IMR-90 (cell line): ENCODE measurements around the gene BMP4. TPM values are rescaled to one million over a fixed set of nuclear protein-coding genes. Genes with fewer than 3 reads are reported as not detected.

Experiments
- ATAC-seq: fragments of 200-7000 bp; cut with Tn5 transposase; 2 replicates; pipeline ENCODE4 v1.9.1; 2020; ENCODE audit warnings: low read depth, mild to moderate bottlenecking, moderate library complexity
- BruUV-seq: library from RNA; stranded (reverse); fragments of 400-500 nt; replicated peaks from 2 replicates; lab custom pipeline; 2021; lab: Mats Ljungman, UMichigan
- CTCF ChIA-PET: fragments of 300-600 bp; formaldehyde crosslinking; extraction: SDS; loops from one replicate; lab custom pipeline; 2021; ENCODE audit warnings: antibody characterized with exemption; lab: Yijun Ruan, JAX
- POLR2A ChIA-PET: fragments of 300-600 bp; sonication (Branson Sonifier 250); formaldehyde crosslinking; loops from one replicate; lab custom pipeline; 2022; ENCODE audit warnings: antibody characterized with exemption; ENCODE audit not compliant: unreplicated experiment; lab: Charles Lee
- DNase-seq: peaks from one replicate; pipeline ENCODE4 v3.0.0; 2013
- H2AFZ ChIP-seq: replicated peaks from 2 replicates; pipeline ENCODE3; 2013; ENCODE audit warnings: low read length, mild to moderate bottlenecking; ENCODE audit not compliant: poor library complexity
- H2AK5ac ChIP-seq: 2 replicates; pipeline ENCODE4 v1.6.1; 2013; ENCODE audit warnings: low read depth, low read length, inconsistent platforms
- H2AK9ac ChIP-seq: replicated peaks from 2 replicates; pipeline ENCODE3; 2013; ENCODE audit warnings: mild to moderate bottlenecking, low read depth, low read length, moderate library complexity; ENCODE audit not compliant: poor library complexity
- H2BK120ac ChIP-seq: 2 replicates; pipeline ENCODE4 v1.6.1; 2013; ENCODE audit warnings: low read depth, low read length, inconsistent platforms
- H2BK15ac ChIP-seq: 3 replicates; pipeline ENCODE4 v1.6.1; 2013; ENCODE audit warnings: low read depth, low read length, inconsistent platforms
- H2BK20ac ChIP-seq: 2 replicates; pipeline ENCODE4 v1.6.1; 2013; ENCODE audit warnings: low read depth, mild to moderate bottlenecking, inconsistent platforms, low read length, moderate library complexity
- H2BK5ac ChIP-seq: 2 replicates; pipeline ENCODE4 v1.6.1; 2013; ENCODE audit warnings: mild to moderate bottlenecking, low read depth, low read length, inconsistent platforms; ENCODE audit not compliant: poor library complexity, severe bottlenecking
- H3K14ac ChIP-seq: replicated peaks from 2 replicates; pipeline ENCODE4 v1.6.1; 2013; ENCODE audit warnings: low read depth, low read length, inconsistent platforms
- H3K18ac ChIP-seq: 2 replicates; pipeline ENCODE4 v1.6.1; 2013; ENCODE audit warnings: low read depth, low read length, control low read depth
- H3K23ac ChIP-seq: 2 replicates; pipeline ENCODE4 v1.6.1; 2013; ENCODE audit warnings: low read depth, low read length, inconsistent platforms
- H3K27ac ChIP-seq: 2 replicates; pipeline ENCODE4 v1.5.1; 2013; ENCODE audit warnings: mild to moderate bottlenecking, control low read depth, low read length; ENCODE audit not compliant: insufficient read depth
- H3K27me3 ChIP-seq: 2 replicates; pipeline ENCODE4 v1.6.1; 2013; ENCODE audit warnings: low read length; ENCODE audit not compliant: control insufficient read depth, insufficient read depth
- H3K36me3 ChIP-seq: 2 replicates; pipeline ENCODE4 v1.6.1; 2013; ENCODE audit warnings: low read length, mixed read lengths; ENCODE audit not compliant: control insufficient read depth, insufficient read depth
- H3K4ac ChIP-seq: 2 replicates; pipeline ENCODE4 v1.6.1; 2013; ENCODE audit warnings: low read depth, low read length, inconsistent platforms
- H3K4me1 ChIP-seq: 2 replicates; pipeline ENCODE4 v1.6.1; 2013; ENCODE audit warnings: low read length, mixed read lengths; ENCODE audit not compliant: control insufficient read depth, insufficient read depth
- H3K4me2 ChIP-seq: 2 replicates; pipeline ENCODE4 v1.6.1; 2013; ENCODE audit warnings: low read depth, mild to moderate bottlenecking, control low read depth, low read length, moderate library complexity
- H3K4me3 ChIP-seq: 2 replicates; pipeline ENCODE4 v1.5.1; 2013; ENCODE audit warnings: low read depth, mild to moderate bottlenecking, control low read depth, low read length, moderate library complexity; ENCODE audit not compliant: insufficient read depth
- H3K56ac ChIP-seq: 2 replicates; pipeline ENCODE4 v1.6.1; 2013; ENCODE audit warnings: low read length, inconsistent platforms; ENCODE audit not compliant: insufficient read depth; ENCODE audit errors: extremely low read depth
- H3K79me1 ChIP-seq, 2 experiments: 2 replicates each; pipeline ENCODE4 v1.6.1; 2013; ENCODE audit warnings: low read length in 2 of 2, inconsistent platforms in 1 of 2, low read depth in 1 of 2
- H3K9ac ChIP-seq: 2 replicates; pipeline ENCODE4 v1.6.1; 2013; ENCODE audit warnings: low read depth, low read length, control low read depth
- H3K9me1 ChIP-seq: 2 replicates; pipeline ENCODE4 v1.6.1; 2013; ENCODE audit warnings: low read length, inconsistent platforms; ENCODE audit not compliant: insufficient read depth
- H3K9me3 ChIP-seq: 2 replicates; pipeline ENCODE4 v1.6.1; 2013; ENCODE audit warnings: low read length; ENCODE audit not compliant: control insufficient read depth, insufficient read depth
- H4K20me1 ChIP-seq: 2 replicates; pipeline ENCODE4 v1.6.1; 2013; ENCODE audit warnings: low read length, inconsistent platforms; ENCODE audit not compliant: insufficient read depth
- H4K5ac ChIP-seq: 2 replicates; pipeline ENCODE4 v1.6.1; 2013; ENCODE audit warnings: mild to moderate bottlenecking, low read depth, low read length, control low read depth
- H4K8ac ChIP-seq, 2 experiments: 2 replicates each; pipeline ENCODE4 v1.6.1; 2013; ENCODE audit warnings: low read depth in 2 of 2, low read length in 2 of 2, control low read depth in 1 of 2, inconsistent platforms in 1 of 2
- H4K91ac ChIP-seq: 2 replicates; pipeline ENCODE4 v1.6.1; 2013; ENCODE audit warnings: low read depth, low read length, inconsistent platforms; ENCODE audit not compliant: insufficient read depth
- BHLHE40 ChIP-seq: fragments of 150-350 bp; IDR thresholded peaks from 2 replicates; pipeline ENCODE4 v1.6.1; 2016; ENCODE audit warnings: mild to moderate bottlenecking, low read depth, low read length
- CEBPB ChIP-seq: IDR thresholded peaks from 2 replicates; pipeline ENCODE4 v1.6.1; 2012; ENCODE audit warnings: low read depth, low read length, improper control_type of control experiment
- CHD1 ChIP-seq: IDR thresholded peaks from 2 replicates; pipeline ENCODE4 v1.6.1; 2012; ENCODE audit warnings: low read depth, low read length, improper control_type of control experiment
- CTCF ChIP-seq: conservative IDR thresholded peaks from 2 replicates; pipeline ENCODE4 v1.5.1; 2012; ENCODE audit warnings: mild to moderate bottlenecking, low read depth, low read length, improper control_type of control experiment
- ELK1 ChIP-seq: fragments of 150-350 bp; IDR thresholded peaks from 2 replicates; pipeline ENCODE4 v1.6.1; 2016; ENCODE audit warnings: low read depth, mild to moderate bottlenecking, low read length, moderate library complexity, borderline replicate concordance
- FOS ChIP-seq: fragments of 150-350 bp; IDR thresholded peaks from 2 replicates; pipeline ENCODE4 v1.6.1; 2016; ENCODE audit warnings: low read depth, low read length
- MAFK ChIP-seq: IDR thresholded peaks from 2 replicates; pipeline ENCODE4 v1.6.1; 2012; ENCODE audit warnings: low read depth, low read length, improper control_type of control experiment
- MAZ ChIP-seq: IDR thresholded peaks from 2 replicates; pipeline ENCODE4 v1.6.1; 2012; ENCODE audit warnings: low read depth, mild to moderate bottlenecking, low read length, improper control_type of control experiment, moderate library complexity, borderline replicate concordance
- MXI1 ChIP-seq: IDR thresholded peaks from 2 replicates; pipeline ENCODE4 v1.6.1; 2012; ENCODE audit warnings: low read depth, mild to moderate bottlenecking, low read length, moderate library complexity, borderline replicate concordance
- NFE2L2 ChIP-seq: fragments of 150-350 bp; IDR thresholded peaks from 2 replicates; pipeline ENCODE4 v1.6.1; 2016; ENCODE audit warnings: low read depth, mild to moderate bottlenecking, low read length
- POLR2A ChIP-seq: IDR thresholded peaks from 2 replicates; pipeline ENCODE4 v1.6.1; 2012; ENCODE audit warnings: mild to moderate bottlenecking, low read depth, low read length
- RAD21 ChIP-seq: IDR thresholded peaks from 2 replicates; pipeline ENCODE4 v1.6.1; 2012; ENCODE audit warnings: low read length, improper control_type of control experiment
- RCOR1 ChIP-seq: IDR thresholded peaks from 2 replicates; pipeline ENCODE4 v1.6.1; 2012; ENCODE audit warnings: mild to moderate bottlenecking, low read length, improper control_type of control experiment; ENCODE audit not compliant: insufficient replicate concordance
- RFX5 ChIP-seq: IDR thresholded peaks from 2 replicates; pipeline ENCODE4 v1.8.0; 2012; ENCODE audit warnings: low read depth, mild to moderate bottlenecking, low read length, moderate library complexity
- SMC3 ChIP-seq: fragments of 150-350 bp; IDR thresholded peaks from 2 replicates; pipeline ENCODE4 v1.6.1; 2016; ENCODE audit warnings: low read depth, mild to moderate bottlenecking, antibody characterized with exemption, low read length, moderate library complexity
- USF2 ChIP-seq: fragments of 150-350 bp; IDR thresholded peaks from 2 replicates; pipeline ENCODE4 v1.6.1; 2017; ENCODE audit warnings: mild to moderate bottlenecking, antibody characterized with exemption, low read length, low read depth
- WGBS, 2 experiments: methylation state at CpG; one replicate each; pipeline versions ENCODE4 v1.1.5 to v1.1.7; 2013; ENCODE audit warnings: missing lambda C conversion rate in 2 of 2; ENCODE audit not compliant: insufficient read length in 1 of 2; ENCODE audit errors: extremely low coverage in 2 of 2; 5-methylcytosine and 5-hydroxymethylcytosine counted together
- dilution Hi-C: fragments of 300-500 bp; cut with HindIII; formaldehyde crosslinking; loops from one replicate; pipeline ENCODE4 v1.14.3; 2018; ENCODE audit warnings: low sequenced_read_pairs; ENCODE audit not compliant: unreplicated experiment
- in situ Hi-C: fragments of 300-500 bp; cut with MboI; formaldehyde crosslinking; loops from 3 replicates; pipeline ENCODE4 v1.14.3; 2019; ENCODE audit warnings: low sequenced_read_pairs, inconsistent platforms, mixed read lengths
- intact Hi-C: fragments of 100-400 bp; cut with micrococcal nuclease; formaldehyde crosslinking; loops from 2 replicates; pipeline ENCODE4 v1.10.0; 2022
- polyA plus RNA-seq, 3 experiments: library from polyadenylated mRNA; depleted of rRNA; stranded (reverse); fragments of >200 nt; gene quantifications; 2 replicates each; pipeline ENCODE4 v1.2.3, GENCODE V29; 2012; ENCODE audit warnings: low replicate concordance in 1 of 3
- total RNA-seq: library from RNA; depleted of rRNA; stranded (reverse); fragments of >200 nt; gene quantifications from 2 replicates; pipeline ENCODE4 v1.2.3, GENCODE V29; 2012

BMP4 gene
- total and polyA plus RNA-seq, 2 of the 4 experiments (the other 2 are of a cell fraction): 3.4 to 4.2 TPM

GRCh38 chr14:54003064-54003463 is 46.4 kb upstream of the BMP4 start:
- no CpG with 5 or more reads among the region's 2 CpGs for WGBS, 2 experiments
- ATAC-seq: no peak
- no peak overlapping the region for H2AFZ ChIP-seq
- ChIA-PET POLR2A (no interaction called here), CTCF (no interaction called here)
- H4K8ac ChIP-seq: no peak overlapping the region
- peak overlapping the region; percentile 14; the same call in 1 of the 3 replicates for H2BK15ac ChIP-seq
- intact Hi-C loops: no loop called here
- peak; percentile 16 for DNase-seq
- no peaks in the 10 kb centered on the region for H3K9me3 ChIP-seq
- H2BK5ac ChIP-seq: no peak overlapping the region
- TF ChIP-seq CHD1 (no peak), FOS (no peak), NFE2L2 (no peak), RAD21 (no peak), CEBPB (no peak), ELK1 (no peak), USF2 (no peak), MAZ (no peak), CTCF (no peak), MXI1 (no peak), SMC3 (no peak), MAFK (no peak), RCOR1 (no peak), RFX5 (no peak), POLR2A (no peak), BHLHE40 (no peak)
- H3K14ac ChIP-seq: no peak overlapping the region; the same call in 1 of the 2 replicates
- peak overlapping the region; percentile 36; the same call in 1 of the 2 replicates for H3K23ac ChIP-seq
- H2BK20ac ChIP-seq: peak overlapping the region; percentile 78
- no peak overlapping the region for H2AK9ac ChIP-seq
- no peak overlapping the region for H3K56ac ChIP-seq
- H3K27ac ChIP-seq: no peak overlapping the region
- no peak overlapping the region for H3K9ac ChIP-seq
- in situ Hi-C loops: no loop called here
- no peak overlapping the region; the same call in 1 of the 2 replicates for H4K5ac ChIP-seq
- peaks cover 19% of the 10 kb centered on the region for H3K4me1 ChIP-seq
- peak overlapping the region; percentile 63 for H3K4ac ChIP-seq
- peak overlapping the region; percentile 6; the same call in 1 of the 2 replicates for H3K4me2 ChIP-seq
- no peaks in the 10 kb centered on the region for H3K36me3 ChIP-seq
- H4K91ac ChIP-seq: peak overlapping the region; percentile 40; the same call in 1 of the 2 replicates
- no peak overlapping the region for H3K4me3 ChIP-seq
- dilution Hi-C loops: no loop called here
- H3K9me1 ChIP-seq: peaks cover 4% of the 10 kb centered on the region; the same call in 1 of the 2 replicates
- peak overlapping the region; percentile 36; the same call in 1 of the 2 replicates for H2AK5ac ChIP-seq
- peak overlapping the region; percentile 87 for H2BK120ac ChIP-seq
- no TSS peak for BruUV-seq
- peak overlapping the region; percentile 8; the same call in 1 of the 2 replicates for H3K18ac ChIP-seq
- H3K27me3 ChIP-seq: no peaks in the 10 kb centered on the region; the same call in 1 of the 2 replicates
- H4K20me1 ChIP-seq: no peaks in the 10 kb centered on the region
- H3K79me1 ChIP-seq: no peaks in the 10 kb centered on the region
